ENCODE measurements around the gene DAW1.

DAW1 gene, protein sequence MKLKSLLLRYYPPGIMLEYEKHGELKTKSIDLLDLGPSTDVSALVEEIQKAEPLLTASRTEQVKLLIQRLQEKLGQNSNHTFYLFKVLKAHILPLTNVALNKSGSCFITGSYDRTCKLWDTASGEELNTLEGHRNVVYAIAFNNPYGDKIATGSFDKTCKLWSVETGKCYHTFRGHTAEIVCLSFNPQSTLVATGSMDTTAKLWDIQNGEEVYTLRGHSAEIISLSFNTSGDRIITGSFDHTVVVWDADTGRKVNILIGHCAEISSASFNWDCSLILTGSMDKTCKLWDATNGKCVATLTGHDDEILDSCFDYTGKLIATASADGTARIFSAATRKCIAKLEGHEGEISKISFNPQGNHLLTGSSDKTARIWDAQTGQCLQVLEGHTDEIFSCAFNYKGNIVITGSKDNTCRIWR

DNA sequence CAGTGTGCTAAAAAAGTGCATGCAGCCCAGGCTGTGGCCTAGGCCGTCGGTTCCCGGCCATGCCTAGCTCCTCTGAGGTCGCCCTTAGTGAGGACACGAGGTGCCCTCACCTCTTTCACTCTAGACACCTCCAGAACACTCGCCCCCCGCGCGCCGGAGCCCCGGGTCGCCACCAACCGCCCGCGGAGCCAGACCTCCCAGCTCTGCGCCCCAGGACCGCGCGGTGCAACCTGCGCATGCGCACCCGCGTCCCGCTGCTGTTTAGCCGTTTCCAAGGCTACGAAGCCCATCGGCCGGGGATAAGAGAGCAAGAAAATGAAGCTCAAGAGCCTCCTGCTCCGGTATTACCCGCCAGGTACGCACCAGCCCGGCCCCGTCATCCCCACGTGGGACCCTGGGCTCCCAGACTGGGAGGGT lies at the start of gene DAW1:
Gene DAW1, plus strand, starts transcription at position 257 of the 417 bp plus-strand sequence. Its CDS starts 59 bp downstream, at position 316.
- DNase-seq = peak; percentile 45 to 49

DNA sequence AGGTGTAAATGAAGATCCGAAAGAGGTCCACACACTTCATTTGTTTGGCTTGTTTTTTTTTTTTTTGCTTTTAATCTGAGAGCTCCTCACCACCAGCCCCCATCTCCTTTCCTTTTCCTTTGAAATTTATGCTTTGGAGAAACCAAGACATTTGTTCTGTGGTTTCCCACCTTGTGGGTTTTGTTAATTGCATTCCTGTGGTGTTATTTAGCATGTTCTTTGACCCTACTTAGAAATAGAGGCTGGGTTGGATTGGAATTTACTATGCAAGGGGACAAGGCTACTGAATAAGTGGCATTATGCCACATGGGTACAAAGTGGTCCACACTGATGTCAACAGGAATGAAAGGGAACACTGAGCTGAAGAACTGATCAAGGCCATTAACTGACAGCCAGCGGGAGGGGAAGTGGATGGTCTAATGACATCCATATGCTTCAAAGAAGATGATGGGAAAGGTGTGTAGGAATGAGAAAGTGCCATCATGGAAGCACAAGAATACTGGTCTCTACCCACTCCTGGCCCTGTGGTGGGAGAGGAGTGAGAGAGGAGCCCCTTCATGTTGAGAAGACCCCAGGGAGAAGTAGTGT lies 48.9 kb upstream of the DAW1 start:
- no peak for DNase-seq

DNA sequence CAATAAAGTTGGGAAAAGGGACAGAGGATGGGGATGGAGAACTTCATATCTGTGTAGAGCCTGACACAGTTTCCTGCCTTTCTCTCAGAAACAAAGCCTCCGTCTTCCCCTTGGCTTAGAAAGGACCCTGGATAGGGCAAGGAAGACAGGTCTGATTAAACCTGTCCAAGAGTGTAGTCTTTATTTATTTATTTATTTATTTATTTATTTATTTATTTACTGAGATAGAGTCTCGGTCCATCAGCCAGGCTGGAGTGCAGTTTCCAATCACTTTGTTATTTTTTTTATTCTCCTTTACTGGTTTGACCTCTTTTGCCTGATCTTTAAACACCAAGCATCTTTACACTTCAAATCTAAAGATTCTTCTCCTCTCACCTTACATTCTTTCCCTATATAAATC lies 47.5 kb upstream of the DAW1 start:
- DNase-seq = no peak

- DNase-seq = no peak
Measured at GRCh38 chr2:227824711-227825110, 46.7 kb upstream of the DAW1 start.

- no peak for DNase-seq
Measured at GRCh38 chr2:227826019-227826521, 45.4 kb upstream of the DAW1 start.

DNA sequence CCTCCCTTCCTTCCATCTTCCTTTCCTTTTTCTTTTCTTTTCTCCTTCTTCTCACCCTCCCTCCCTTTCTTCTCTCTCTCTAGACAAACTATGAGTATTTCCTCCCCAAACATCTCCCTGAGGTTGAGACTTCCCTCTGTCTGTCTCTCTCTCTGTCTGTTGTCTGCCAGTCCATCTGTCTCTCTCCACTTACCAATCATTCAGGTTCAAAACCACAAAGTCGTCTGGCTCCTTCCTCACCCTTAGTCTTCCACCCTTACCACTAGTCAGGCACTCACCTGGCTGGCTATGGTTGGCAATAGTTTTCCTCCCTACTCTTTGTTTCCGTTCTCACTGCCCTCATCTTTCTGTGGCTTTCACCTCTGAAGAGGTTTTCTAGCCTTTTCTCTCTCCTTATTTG lies 44.9 kb upstream of the DAW1 start:
- no peak for DNase-seq

- DNase-seq = no peak
Measured at GRCh38 chr2:227827143-227827542, 44.3 kb upstream of the DAW1 start.

DNA sequence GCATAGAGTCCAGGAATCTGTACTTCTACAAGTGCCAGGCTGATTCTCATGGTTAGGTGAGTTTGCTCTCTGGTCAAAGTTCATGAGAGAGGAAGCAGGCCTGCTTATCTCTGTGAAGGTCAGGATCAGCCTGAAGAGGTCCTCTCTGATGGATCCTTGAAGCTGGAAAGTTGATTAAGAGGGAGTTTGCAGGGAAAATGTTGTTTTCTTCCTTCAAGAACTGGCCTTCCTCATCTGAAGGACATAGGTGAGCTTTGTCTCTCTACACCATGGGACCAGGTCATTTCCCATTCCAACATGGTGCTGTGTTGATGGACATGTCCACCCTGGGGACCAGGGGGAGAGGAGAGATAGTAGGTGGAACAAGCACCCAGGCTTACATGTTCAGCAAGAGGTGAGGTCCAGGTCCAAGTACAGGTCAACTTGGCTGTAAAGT lies 42.9 kb upstream of the DAW1 start:
- no peak for DNase-seq

- no peak for DNase-seq
Measured at GRCh38 chr2:227829337-227829736, 42.1 kb upstream of the DAW1 start.

DNA sequence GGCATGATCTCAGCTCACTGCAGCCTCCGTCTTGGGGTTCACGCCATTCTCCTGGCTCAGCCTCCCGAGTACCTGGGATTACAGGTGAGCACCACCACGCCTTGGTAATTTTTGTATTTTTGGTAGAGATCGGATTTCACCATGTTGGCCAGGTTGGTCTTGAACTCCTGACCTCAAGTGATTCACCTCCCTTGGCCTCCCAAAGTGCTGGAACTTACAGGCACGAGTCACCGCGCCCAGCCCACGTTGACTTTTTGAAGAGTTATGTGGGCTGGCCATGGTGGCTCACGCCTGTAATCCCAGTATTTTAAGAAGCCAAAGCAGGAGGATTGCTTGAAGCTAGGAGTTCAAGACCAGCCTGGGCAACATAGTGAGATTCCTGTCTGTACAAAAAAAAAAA lies 37.0 kb upstream of the DAW1 start:
- DNase-seq = no peak

DNA sequence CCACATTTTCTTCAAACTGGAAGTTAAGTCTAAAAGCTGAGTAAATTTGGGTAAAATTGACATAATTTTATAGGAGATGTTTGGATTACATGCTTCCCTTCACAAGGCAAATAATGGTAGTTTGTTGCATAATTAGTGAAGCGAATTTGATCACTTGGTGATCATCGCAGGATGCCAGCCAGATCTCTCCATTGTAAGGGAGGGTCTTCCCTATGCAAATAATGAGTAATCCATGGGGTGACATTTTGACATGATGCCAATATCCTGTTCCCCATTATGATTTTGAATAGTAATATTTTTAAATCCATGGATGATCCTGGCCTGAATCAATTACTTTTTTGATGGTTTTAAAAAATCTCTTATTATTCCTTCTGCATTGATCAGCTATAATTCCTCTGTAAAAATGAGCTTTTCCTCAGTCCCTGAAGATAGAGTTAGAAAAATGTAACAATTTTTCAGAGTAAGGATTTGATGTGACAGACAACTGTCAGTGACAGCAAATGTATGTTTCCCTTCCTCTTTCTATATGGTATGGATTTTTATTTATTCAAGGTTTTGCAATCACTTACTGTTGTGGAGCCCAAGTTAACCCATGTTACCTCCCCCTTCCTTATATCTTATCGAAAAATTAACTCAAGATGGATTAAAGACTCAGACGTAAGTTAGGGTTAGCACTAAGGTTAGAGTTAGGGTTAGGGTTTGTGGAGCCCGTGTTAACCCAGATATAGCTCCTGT lies 36.3 kb upstream of the DAW1 start:
- DNase-seq = no peak

DNA sequence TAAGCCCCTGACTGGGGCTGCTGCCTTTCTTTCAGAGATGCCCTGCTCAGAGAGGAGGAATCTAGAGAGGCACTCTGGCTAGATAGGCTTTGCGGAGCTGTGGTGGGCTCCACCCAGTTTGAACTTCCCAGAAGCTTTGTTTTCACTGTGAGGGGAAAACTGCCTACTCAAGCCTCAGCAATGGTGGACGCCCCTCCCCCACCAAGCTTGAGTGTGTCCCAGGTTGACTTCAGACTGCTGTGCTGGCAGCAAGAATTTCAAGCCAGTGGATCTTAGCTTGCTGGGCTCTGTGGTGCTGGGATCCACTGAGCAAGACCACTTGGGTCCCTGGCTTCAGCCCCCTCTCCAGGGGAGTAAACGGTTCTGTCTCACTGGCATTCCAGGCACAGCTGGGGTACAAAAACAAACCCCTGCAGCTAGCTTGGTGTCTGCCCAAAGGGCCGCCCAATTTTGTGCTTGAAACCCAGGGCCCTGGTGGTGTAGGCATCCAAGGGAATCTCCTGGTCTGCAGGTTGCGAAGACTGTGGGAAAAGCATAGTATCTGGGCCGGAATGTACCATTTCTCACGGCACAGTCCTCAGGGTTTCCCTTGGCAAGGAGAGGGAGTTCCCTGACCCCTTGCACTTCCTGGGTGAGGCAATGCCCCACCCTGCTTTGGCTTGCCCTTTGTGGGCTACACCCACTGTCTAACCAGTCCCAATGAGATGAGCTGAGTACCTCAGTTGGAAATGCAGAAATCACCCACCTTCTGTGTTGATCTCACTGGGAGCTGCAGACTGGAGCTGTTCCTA lies 31.9 kb upstream of the DAW1 start:
- peak; percentile 19 to 35 for DNase-seq

GRCh38 chr2:227846831-227847230 lies 24.6 kb upstream of the DAW1 start:
- DNase-seq = no peak

DNA sequence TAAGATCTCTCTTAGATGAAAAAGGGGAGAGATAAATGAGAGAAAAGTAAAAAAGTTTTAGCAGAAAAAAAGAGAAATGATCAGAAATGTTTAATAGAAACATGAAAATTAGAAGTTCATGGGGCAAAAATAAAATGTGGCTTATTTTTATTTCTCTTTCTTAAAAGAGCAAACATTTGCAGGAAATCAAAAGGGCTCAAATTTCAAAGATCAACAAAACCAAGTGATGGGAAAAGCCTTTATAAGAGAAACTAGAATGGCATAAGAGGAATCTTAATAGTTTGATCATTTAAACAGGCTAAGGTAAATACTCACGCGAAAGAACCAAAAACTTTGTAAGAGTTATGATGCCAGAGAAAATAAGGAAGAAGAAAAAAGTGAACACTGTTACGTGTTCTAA lies 23.3 kb upstream of the DAW1 start:
- DNase-seq = no peak

GRCh38 chr2:227848586-227848985 lies 22.8 kb upstream of the DAW1 start:
- DNase-seq = peak in 1 of 2 donors; percentile 72

DNA sequence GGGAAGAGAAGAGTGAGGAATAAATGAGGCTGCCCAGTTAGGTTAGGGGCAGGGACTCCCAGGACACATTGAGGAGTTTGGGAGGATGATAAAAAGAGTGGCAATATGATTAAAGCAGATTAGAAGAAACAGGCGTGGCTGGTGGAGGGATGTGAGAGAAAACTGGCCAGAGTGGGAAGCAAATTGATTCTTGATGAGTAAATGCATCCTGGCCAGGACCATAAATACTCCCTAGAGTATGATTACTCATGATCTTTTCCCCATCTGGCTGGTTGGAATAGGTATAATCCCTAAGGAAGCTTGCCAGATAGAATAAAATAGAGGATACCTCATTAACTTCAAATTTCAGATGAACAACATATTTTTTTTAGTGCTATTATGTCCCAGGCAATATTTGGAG lies 21.5 kb upstream of the DAW1 start:
- DNase-seq = no peak

DNA sequence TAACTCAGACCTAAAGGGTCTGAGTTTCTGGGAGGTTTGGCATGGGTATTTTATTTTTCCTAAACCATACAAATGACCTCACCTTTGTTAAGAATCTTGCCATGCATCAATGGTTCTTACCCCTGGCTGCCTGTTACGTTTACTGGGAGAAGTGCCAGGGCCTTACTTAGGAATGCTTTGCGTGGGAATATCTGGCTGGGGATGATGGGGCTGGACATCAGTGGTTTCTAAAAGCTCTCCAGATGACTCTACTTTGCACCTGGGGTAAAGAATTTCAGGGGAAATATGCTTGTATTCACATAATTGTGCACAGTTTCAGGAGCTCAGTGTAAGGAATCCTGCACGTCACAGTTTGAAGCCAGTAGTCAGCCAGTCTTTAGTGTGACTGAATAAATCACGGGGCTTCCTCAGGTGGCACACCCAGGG lies 18.2 kb upstream of the DAW1 start:
- no peak for DNase-seq

GRCh38 chr2:227853765-227854271 lies 17.6 kb upstream of the DAW1 start:
- DNase-seq = no peak

GRCh38 chr2:227855440-227855839 lies 16.0 kb upstream of the DAW1 start:
- DNase-seq = no peak

DNA sequence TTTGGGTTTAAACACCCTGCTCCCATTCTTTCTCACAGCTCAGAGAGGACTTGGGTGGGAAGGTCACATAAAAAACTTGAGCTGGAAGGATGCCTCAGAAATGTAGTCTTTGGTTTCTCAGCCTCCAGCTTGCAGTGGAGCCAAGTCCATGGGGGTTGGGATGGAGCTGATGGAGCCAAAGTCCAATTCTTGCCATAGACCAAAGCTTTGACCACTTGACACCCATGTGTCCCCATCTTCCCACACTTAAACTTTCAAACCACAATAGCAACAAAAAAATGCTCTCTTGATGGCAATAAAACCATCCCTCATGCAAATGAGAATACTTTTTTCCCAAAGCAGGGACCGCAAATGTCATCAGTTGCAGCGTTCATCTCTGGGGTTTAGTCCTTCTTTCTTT lies 14.7 kb upstream of the DAW1 start:
- no peak for DNase-seq

DNA sequence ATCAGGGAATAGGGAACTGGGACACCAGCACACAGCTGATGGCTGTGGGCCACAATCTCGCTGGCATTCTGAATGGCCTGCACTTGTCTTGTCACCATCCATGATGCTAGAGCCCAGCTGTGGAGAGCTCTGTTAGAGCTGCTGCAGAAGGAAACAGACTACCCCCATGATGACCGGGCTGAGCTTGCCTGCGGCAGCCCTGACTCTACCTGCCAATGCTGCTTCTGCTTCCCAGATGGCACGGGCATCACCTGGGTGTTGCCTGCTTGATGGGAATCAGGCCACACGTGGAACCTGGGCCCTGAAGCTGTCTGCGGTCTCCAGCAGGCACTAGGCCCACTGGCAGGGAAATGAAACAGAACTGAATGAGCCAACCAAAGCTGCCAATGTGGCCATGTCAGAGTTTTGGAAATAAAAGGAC lies 11.2 kb upstream of the DAW1 start:
- DNase-seq = no peak

GRCh38 chr2:227861011-227861410 lies 10.4 kb upstream of the DAW1 start:
- DNase-seq = no peak
